Liver (tissue), 3 donors: ENCODE data around the gene RYR2.

ENCODE experiments used
- CTCF ChIP-seq: fragments of 150-350 bp; IDR thresholded peaks from 2 replicates; pipeline ENCODE4 v1.5.1; 2017; ENCODE audit warnings: improper control_type of control experiment, low read depth, low read length; ENCODE audit not compliant: missing input control
- JUND ChIP-seq, 2 donors: IDR thresholded peaks; 2 replicates each; pipeline ENCODE4 v1.6.1; 2016; ENCODE audit warnings: antibody characterized with exemption in 2 of 2
- MAX ChIP-seq: IDR thresholded peaks from 2 replicates; pipeline ENCODE4 v1.6.1; 2016; ENCODE audit warnings: antibody characterized with exemption
- RXRA ChIP-seq, 2 donors: IDR thresholded peaks; 2 replicates each; pipeline ENCODE4 v1.6.1; 2017 to 2018; ENCODE audit warnings: antibody characterized with exemption in 2 of 2, mild to moderate bottlenecking in 1 of 2
- TAF1 ChIP-seq: conservative IDR thresholded peaks from 2 replicates; pipeline ENCODE4 v1.6.1; 2016; ENCODE audit warnings: antibody characterized with exemption, mild to moderate bottlenecking
- YY1 ChIP-seq: IDR thresholded peaks from 2 replicates; pipeline ENCODE4 v1.6.1; 2016; ENCODE audit warnings: antibody characterized with exemption, mild to moderate bottlenecking
- donor health status: healthy.
- donor health status: healthy.

GRCh38 chr1:237868817-237869600, 827.0 kb downstream of the RYR2 start:
- TF ChIP-seq MAX = no peak
- no peak for TF ChIP-seq CTCF
- TF ChIP-seq RXRA (IDR thresholded peaks at IDR 0.05) = no peak
- TF ChIP-seq JUND (IDR thresholded peaks at IDR 0.05) = no peak
- no peak for TF ChIP-seq YY1
- TF ChIP-seq TAF1 = no peak
